Measurements from ENCODE around the gene EXOSC9. TPM values are rescaled to one million over a fixed set of nuclear protein-coding genes. Genes with fewer than 3 reads are reported as not detected.

Gene EXOSC9
- total and polyA plus RNA-seq, 5 donors = 11.1 to 19.9 (median 14.2) TPM

- no peaks in the 10 kb centered on the region for H3K27me3 ChIP-seq (ENCODE audit: control insufficient read depth, insufficient read depth)
- H3K9me3 ChIP-seq (ENCODE audit: control insufficient read depth, low read length) = no peaks in the 10 kb centered on the region
- H3K4me3 ChIP-seq (ENCODE audit: low read length) = no peak overlapping the region
- intact Hi-C loops (cut with DNase I) = no loop called here
- no peaks in the 10 kb centered on the region for H3K4me1 ChIP-seq (ENCODE audit: control insufficient read depth, insufficient read depth, low read length)
- DNase-seq (no peak), ATAC-seq (no peak)
- H3K27ac ChIP-seq (ENCODE audit: low read length) = no peak overlapping the region
- WGBS = 40% methylated on average over 2 of the region's 2 CpGs
Observed at GRCh38 chr4:121824950-121825349, 23.8 kb downstream of the EXOSC9 start.

- 97% methylated on average over 1 of the region's 1 CpG for WGBS
- intact Hi-C loops (cut with DNase I) = no loop called here
Observed at GRCh38 chr4:121827853-121828252, 26.7 kb downstream of the EXOSC9 start.

GRCh38 chr4:121829511-121829910 lies 28.4 kb downstream of the EXOSC9 start:
- intact Hi-C loops (cut with DNase I) = no loop called here
- no peak overlapping the region for H3K4me3 ChIP-seq (ENCODE audit: low read length)

More at GRCh38 chr4:121827853-121828252, 26.7 kb downstream of the EXOSC9 start:
- Histone ChIP-seq H3K4me1 (ENCODE audit: control insufficient read depth, insufficient read depth, low read length) (no peaks in the 10 kb centered on the region), H3K27me3 (ENCODE audit: control insufficient read depth, insufficient read depth) (no peaks in the 10 kb centered on the region), H3K9me3 (ENCODE audit: control insufficient read depth, low read length) (no peaks in the 10 kb centered on the region), H3K4me3 (ENCODE audit: low read length) (no peak overlapping the region), H3K27ac (ENCODE audit: low read length) (no peak overlapping the region)
- no peak for DNase-seq
- no peak for ATAC-seq

DNA sequence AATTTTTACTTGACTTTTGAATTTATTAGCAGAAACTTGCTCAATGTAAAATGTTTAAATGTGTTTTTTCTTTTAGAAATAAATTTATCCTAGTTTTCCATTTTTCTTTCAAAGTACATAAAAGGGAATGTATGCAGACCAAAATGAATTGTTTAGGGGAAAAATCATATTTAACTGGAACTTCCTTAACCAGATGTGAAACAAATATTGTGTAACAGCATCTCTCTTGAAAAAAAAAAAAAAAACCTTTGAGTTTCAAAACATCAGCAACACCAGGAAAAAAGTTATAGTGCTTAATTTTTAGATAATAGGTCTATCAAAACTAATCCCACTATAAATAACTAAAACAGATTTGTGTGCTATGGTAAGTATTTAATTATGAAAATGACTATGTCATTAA lies 37.0 kb downstream of the EXOSC9 start:
- ATAC-seq (no peak), DNase-seq (no peak)
- Histone ChIP-seq H3K27ac (ENCODE audit: low read length) (no peak overlapping the region), H3K4me3 (ENCODE audit: low read length) (no peak overlapping the region), H3K27me3 (ENCODE audit: control insufficient read depth, insufficient read depth) (no peaks in the 10 kb centered on the region), H3K4me1 (ENCODE audit: control insufficient read depth, insufficient read depth, low read length) (no peaks in the 10 kb centered on the region), H3K9me3 (ENCODE audit: control insufficient read depth, low read length) (no peaks in the 10 kb centered on the region)
- intact Hi-C loops (cut with DNase I) = no loop called here

More at GRCh38 chr4:121829511-121829910, 28.4 kb downstream of the EXOSC9 start:
- DNase-seq = no peak
- Histone ChIP-seq H3K27me3 (ENCODE audit: control insufficient read depth, insufficient read depth) (no peaks in the 10 kb centered on the region), H3K4me1 (ENCODE audit: control insufficient read depth, insufficient read depth, low read length) (no peaks in the 10 kb centered on the region), H3K9me3 (ENCODE audit: control insufficient read depth, low read length) (no peaks in the 10 kb centered on the region), H3K27ac (ENCODE audit: low read length) (no peak overlapping the region)
- ATAC-seq = no peak
- WGBS = 89% methylated on average over 5 of the region's 5 CpGs

- H3K4me1 ChIP-seq (ENCODE audit: control insufficient read depth, insufficient read depth, low read length) = no peaks in the 10 kb centered on the region
- H3K27me3 ChIP-seq (ENCODE audit: control insufficient read depth, insufficient read depth) = no peaks in the 10 kb centered on the region
- 89% methylated on average over 4 of the region's 4 CpGs for WGBS
- no peak overlapping the region for H3K4me3 ChIP-seq (ENCODE audit: low read length)
- H3K9me3 ChIP-seq (ENCODE audit: control insufficient read depth, low read length) = no peaks in the 10 kb centered on the region
- ATAC-seq (no peak), DNase-seq (no peak)
- H3K27ac ChIP-seq (ENCODE audit: low read length) = no peak overlapping the region
- intact Hi-C loops (cut with DNase I) = no loop called here
Observed at GRCh38 chr4:121842862-121843261, 41.7 kb downstream of the EXOSC9 start.

DNA sequence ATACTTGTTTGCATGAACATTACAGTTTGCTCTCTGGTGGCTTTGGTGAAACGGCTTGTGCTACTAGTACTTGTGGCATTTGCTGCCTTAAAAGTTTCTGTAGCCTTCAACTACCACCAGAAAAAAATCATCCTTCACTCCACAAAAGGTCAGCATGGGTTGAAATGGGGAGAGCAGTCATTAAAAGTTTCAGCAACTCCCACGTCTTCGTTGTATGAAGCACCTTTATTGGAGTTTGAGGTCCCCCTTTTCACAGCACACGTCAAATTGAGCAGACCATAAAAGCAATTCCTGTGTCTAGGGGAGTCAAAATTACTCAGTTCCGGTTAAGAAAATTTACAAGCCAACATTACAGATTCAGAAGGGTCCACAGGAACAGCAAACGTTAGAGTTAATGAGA lies 45.5 kb downstream of the EXOSC9 start:
- H3K27ac ChIP-seq (ENCODE audit: low read length) = no peak overlapping the region
- 92% methylated on average over 6 of the region's 6 CpGs for WGBS

DNA sequence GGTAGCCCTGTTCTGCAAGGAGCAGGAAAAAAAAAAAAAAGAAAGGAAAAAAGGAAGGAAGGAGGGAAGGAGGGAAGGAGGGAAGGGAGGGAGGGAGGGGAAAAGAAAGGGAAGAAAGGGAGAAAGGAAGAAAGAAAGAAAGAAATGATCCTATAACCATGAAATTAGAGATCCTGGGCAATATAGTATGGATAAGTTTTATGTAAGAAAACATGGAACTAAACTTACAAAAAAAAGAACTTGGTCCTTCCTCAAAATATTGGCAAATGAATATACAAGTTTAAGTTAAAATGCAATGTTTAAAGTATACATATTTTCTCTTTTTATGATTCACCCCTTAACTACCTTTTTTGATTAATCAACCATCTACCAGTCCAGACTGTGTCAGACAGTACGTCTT lies 50.2 kb downstream of the EXOSC9 start:
- no peaks in the 10 kb centered on the region for H3K27me3 ChIP-seq (ENCODE audit: control insufficient read depth, insufficient read depth)
- DNase-seq (no peak), ATAC-seq (no peak)
- 91% methylated on average over 1 of the region's 1 CpG for WGBS
- no peaks in the 10 kb centered on the region for H3K4me1 ChIP-seq (ENCODE audit: control insufficient read depth, insufficient read depth, low read length)
- intact Hi-C loops (cut with DNase I) = no loop called here
- H3K9me3 ChIP-seq (ENCODE audit: control insufficient read depth, low read length) = no peaks in the 10 kb centered on the region
- H3K27ac ChIP-seq (ENCODE audit: low read length) = no peak overlapping the region
- H3K4me3 ChIP-seq (ENCODE audit: low read length) = no peak overlapping the region

More for the DNA sequence above, 45.5 kb downstream of the EXOSC9 start:
- DNase-seq (no peak), ATAC-seq (no peak)
- Histone ChIP-seq H3K4me3 (ENCODE audit: low read length) (no peak overlapping the region), H3K9me3 (ENCODE audit: control insufficient read depth, low read length) (no peaks in the 10 kb centered on the region), H3K27me3 (ENCODE audit: control insufficient read depth, insufficient read depth) (no peaks in the 10 kb centered on the region), H3K4me1 (ENCODE audit: control insufficient read depth, insufficient read depth, low read length) (no peaks in the 10 kb centered on the region)
- intact Hi-C loops (cut with DNase I) = no loop called here

GRCh38 chr4:121860121-121860520 lies 59.0 kb downstream of the EXOSC9 start:
- Histone ChIP-seq H3K27me3 (ENCODE audit: control insufficient read depth, insufficient read depth) (no peaks in the 10 kb centered on the region), H3K9me3 (ENCODE audit: control insufficient read depth, low read length) (no peaks in the 10 kb centered on the region), H3K4me1 (ENCODE audit: control insufficient read depth, insufficient read depth, low read length) (no peaks in the 10 kb centered on the region), H3K27ac (ENCODE audit: low read length) (no peak overlapping the region), H3K4me3 (ENCODE audit: low read length) (no peak overlapping the region)
- no peak for ATAC-seq
- no peak for DNase-seq
- intact Hi-C loops (cut with DNase I) = no loop called here

DNA sequence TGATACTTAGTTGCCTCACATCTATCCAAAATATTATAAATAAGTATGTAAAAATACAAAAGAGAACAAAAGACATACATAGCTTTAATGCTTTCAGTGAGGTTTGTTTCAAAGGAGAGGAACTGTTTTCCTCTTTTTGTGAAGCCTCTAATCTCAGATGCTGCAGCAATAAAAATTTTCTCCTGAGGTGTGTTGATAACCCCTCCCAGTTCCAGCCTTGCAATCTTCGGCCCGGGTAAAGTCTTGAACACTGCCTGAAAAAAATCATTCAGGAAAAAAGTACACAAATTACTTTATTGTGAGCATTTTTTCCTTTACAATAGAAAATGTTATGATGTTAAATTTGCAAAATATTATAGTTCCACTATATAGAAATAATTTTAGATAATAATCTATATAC lies 60.3 kb downstream of the EXOSC9 start:
- Histone ChIP-seq H3K4me3 (ENCODE audit: low read length) (no peak overlapping the region), H3K27me3 (ENCODE audit: control insufficient read depth, insufficient read depth) (no peaks in the 10 kb centered on the region), H3K9me3 (ENCODE audit: control insufficient read depth, low read length) (no peaks in the 10 kb centered on the region), H3K27ac (ENCODE audit: low read length) (no peak overlapping the region), H3K4me1 (ENCODE audit: control insufficient read depth, insufficient read depth, low read length) (no peaks in the 10 kb centered on the region)
- intact Hi-C loops (cut with DNase I) = no loop called here
- ATAC-seq (no peak), DNase-seq (no peak)
- WGBS = 89% methylated on average over 2 of the region's 2 CpGs

DNA sequence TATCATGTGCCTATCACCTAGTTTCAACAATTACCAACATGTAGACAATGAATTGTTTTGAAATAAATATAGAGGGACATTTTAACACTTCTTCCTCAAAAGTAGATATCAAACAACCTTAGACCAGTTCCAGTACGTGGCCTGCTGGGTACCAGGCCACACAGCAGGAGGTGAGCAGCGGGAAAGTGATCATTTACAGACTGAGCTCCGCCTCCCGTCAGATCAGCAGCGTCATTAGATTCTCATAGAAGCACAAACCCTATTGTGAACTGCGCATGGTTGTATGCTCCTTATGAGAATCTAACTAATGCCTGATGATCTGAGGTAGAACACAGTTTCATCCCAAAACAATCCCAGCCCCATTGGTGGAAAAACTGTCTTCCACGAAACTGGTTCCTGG lies 62.7 kb downstream of the EXOSC9 start:
- intact Hi-C loops (cut with DNase I) = no loop called here

More for the DNA sequence above, 62.7 kb downstream of the EXOSC9 start:
- DNase-seq (no peak), ATAC-seq (no peak)
- no peaks in the 10 kb centered on the region for H3K4me1 ChIP-seq (ENCODE audit: control insufficient read depth, insufficient read depth, low read length)
- WGBS = 86% methylated on average over 7 of the region's 7 CpGs
- no peak overlapping the region for H3K27ac ChIP-seq (ENCODE audit: low read length)
- no peak overlapping the region for H3K4me3 ChIP-seq (ENCODE audit: low read length)
- no peaks in the 10 kb centered on the region for H3K27me3 ChIP-seq (ENCODE audit: control insufficient read depth, insufficient read depth)
- H3K9me3 ChIP-seq (ENCODE audit: control insufficient read depth, low read length) = no peaks in the 10 kb centered on the region

All from right cardiac atrium (tissue), 5 donors.